GM20000 (cell line): Measurements from ENCODE around the gene CTPS2.

Experiments
- DNase-seq: peaks from one replicate; pipeline ENCODE4 v3.0.0; 2012; ENCODE audit warnings: low spot score
- TF ChIP-seq, protein P1 (sequence below): IDR thresholded peaks from 2 replicates; pipeline ENCODE4 v1.5.1; 2012; ENCODE audit warnings: mild to moderate bottlenecking, control low read depth; ENCODE audit errors: extremely low read depth, missing control alignments

The CTPS2 gene

DNA sequence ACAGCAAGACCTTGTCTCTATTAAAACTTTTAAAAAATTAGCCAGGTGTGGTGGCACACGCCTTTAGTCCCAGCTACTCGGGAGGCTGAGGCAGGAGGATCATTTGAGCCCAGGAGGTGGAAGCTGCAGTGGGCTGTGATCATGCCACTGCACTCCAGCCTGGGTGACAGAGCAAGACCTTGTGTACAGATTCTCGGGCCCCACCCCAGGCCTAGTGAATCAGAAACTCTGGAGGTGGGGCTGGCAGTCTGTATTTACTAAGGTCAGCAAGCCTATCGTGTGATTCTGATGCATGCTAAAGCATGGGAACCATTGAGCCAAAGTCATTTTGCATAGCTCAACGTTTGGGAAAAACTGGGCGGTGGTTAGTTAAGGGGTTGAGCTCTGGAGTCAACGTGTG is 59.0 kb downstream of the CTPS2 start:
- DNase-seq: no peak
- TF ChIP-seq, protein P1, sequence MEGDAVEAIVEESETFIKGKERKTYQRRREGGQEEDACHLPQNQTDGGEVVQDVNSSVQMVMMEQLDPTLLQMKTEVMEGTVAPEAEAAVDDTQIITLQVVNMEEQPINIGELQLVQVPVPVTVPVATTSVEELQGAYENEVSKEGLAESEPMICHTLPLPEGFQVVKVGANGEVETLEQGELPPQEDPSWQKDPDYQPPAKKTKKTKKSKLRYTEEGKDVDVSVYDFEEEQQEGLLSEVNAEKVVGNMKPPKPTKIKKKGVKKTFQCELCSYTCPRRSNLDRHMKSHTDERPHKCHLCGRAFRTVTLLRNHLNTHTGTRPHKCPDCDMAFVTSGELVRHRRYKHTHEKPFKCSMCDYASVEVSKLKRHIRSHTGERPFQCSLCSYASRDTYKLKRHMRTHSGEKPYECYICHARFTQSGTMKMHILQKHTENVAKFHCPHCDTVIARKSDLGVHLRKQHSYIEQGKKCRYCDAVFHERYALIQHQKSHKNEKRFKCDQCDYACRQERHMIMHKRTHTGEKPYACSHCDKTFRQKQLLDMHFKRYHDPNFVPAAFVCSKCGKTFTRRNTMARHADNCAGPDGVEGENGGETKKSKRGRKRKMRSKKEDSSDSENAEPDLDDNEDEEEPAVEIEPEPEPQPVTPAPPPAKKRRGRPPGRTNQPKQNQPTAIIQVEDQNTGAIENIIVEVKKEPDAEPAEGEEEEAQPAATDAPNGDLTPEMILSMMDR: no peak

DNA sequence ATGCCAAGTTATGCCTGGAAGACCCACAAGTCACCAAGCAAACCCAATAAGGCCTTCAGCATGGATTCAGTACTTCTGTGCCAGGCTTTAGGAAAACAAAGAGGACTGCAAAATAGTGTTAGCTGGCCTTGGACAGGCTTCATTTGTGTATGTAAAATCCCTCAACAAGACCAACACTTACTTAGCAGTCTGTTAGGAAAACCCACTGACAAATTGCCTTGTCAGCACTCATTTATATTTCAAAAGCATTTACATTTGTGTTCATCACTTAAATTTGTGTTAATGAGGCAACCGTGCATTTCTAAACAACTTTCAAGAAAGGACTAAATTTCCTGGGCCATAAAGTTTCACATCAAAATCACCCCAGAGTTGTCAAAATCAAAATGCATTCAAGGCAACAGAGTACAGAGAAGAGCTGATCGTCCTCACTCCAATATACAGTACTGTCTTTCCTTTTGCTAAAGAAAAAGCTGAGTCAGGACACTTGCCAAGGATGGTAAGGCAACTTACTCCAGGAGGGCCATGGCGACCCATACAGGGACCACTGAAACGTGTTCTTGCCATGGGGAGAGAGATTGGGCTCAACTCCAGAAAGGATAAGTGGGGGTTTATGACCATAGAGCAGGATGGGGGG is 61.0 kb downstream of the CTPS2 start:
- TF ChIP-seq, protein P1: no peak
- DNase-seq: no peak

DNA sequence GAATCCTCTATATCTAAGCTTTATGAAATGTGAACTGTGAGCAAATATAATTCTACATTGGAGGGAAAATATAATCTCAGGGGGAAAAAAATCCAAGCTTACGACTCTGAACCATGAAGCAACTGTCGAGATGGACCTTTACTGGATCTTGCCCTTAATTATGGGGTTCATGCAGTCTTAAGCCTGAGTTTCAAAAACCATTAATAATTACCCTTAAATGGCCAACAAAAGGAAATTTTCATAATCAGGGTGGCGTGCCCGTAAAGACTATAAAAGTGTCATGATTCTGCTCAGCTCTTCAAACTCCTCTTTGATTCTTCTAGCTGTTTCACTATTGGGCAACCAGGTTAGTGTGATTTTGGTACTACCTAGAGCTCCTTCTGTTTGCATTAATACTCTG is 62.6 kb downstream of the CTPS2 start, which contains the start of gene S100G:
Gene S100G, plus strand, starts transcription at position 301 of the 400 bp plus-strand sequence. CDS start 849 bp downstream, outside the sequence.
- TF ChIP-seq, protein P1: no peak
- DNase-seq: no peak

DNA sequence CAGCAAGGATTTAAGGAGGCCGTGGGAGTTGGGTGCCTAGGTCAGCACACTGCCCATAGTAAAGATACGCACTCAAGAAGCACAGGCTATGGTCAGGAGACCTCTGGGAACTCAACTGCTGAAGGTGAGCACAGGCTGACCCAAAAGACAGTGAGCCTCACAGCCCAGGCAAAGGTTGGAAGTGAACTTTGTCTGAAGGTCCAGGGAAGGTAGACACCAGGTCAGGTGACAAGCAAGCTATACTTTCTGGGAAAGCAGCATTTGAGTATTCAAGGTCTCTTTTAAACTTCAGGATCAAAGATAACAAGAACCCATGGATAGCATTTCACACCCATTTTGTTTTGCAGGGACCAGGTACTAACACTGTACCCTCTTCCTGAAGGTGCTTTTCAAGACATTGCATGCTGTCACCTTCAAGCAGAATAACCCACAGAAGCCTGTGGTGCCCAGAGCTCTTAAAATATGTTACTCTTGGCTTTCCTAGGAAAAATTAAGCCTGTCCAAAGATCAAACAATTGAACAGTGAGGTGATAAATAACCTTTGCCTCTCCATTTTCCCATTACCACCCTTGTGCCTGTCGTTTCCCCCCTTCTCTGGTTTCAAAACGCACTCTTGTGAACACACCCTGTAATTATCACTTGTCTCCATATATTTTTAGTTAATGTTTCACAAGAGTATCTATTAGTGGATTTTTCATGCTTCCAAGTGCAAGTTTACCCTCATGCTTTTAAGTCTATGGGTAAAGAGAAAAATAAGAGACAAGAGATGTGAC is 65.9 kb downstream of the CTPS2 start:
- TF ChIP-seq, protein P1: no peak

DNA sequence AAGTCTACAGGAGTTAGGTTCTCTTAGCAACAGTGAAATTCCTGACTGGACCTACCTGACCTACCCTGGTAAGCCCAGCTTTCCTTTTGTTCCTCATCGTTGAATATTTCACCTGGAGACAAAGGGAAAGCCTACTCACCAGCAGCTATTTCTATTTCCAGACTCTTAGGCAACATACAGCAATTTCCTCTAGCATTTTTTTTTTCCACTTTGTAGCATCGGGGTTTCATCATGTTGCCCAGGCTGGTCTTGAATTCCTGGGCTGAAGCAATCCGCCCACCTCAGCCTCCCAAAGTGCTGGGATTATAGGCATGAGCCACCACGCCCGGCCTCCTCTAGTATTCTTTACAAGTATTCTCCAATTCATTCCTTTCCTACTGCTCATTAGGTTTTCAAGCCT is 69.3 kb downstream of the CTPS2 start:
- DNase-seq: no peak
- TF ChIP-seq, protein P1: no peak

More for the DNA sequence above, 65.9 kb downstream of the CTPS2 start:
- no peak for DNase-seq

DNA sequence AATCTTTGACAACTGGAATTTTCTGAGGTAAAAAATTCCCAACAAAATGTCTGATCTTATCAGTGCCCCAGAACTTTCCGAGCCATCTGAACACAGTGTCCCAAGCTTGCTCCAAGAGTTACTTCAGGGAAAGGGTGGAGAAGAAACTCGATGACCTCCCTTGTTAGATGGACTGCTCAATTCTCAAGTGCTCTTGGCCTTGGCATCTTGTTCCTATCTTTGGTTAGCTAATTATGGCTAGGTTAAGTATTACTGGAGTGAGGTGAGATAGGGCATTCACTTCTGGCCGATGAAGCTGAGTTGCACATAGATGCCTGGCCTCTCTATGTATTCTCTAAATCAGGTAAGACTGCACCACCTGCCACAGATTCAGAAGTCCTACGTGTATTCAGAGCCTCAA is 71.6 kb downstream of the CTPS2 start:
- no peak for DNase-seq

DNA sequence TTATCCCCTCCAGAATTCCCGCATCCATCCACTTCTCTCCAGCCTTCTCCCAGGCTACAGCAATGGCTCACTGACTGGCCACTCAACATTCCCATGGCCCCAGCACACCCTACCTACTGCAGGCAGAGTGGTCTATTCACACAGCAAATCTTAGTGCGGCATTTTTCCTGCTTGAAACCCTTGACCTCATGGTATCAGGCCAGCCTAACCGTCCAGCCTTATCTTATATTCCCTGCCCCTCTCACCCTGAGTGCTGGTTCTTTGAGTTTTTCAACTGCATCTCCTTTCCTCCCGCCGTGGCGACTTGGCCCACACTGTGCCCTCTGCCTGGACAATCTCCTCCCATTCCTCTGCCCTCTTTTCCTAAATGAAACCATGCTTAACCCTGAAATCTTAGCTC is 72.5 kb downstream of the CTPS2 start:
- TF ChIP-seq, protein P1: no peak
- no peak for DNase-seq

More for the DNA sequence above, 71.6 kb downstream of the CTPS2 start:
- TF ChIP-seq, protein P1: no peak
